HG02885 (cell line): ENCODE data around the gene TMC1.
"Not testable (repeated sequence)": the region's sequence is repeated elsewhere in the genome, so short reads cannot be mapped to it uniquely, and the experiment has no call there.

Source experiments
- ATAC-seq: cut with Tn5 transposase; IDR thresholded peaks from one replicate; pipeline ENCODE4 v1.9.1; 2021; ENCODE audit warnings: mild to moderate bottlenecking; ENCODE audit not compliant: unreplicated experiment, poor library complexity

The TMC1 gene

DNA sequence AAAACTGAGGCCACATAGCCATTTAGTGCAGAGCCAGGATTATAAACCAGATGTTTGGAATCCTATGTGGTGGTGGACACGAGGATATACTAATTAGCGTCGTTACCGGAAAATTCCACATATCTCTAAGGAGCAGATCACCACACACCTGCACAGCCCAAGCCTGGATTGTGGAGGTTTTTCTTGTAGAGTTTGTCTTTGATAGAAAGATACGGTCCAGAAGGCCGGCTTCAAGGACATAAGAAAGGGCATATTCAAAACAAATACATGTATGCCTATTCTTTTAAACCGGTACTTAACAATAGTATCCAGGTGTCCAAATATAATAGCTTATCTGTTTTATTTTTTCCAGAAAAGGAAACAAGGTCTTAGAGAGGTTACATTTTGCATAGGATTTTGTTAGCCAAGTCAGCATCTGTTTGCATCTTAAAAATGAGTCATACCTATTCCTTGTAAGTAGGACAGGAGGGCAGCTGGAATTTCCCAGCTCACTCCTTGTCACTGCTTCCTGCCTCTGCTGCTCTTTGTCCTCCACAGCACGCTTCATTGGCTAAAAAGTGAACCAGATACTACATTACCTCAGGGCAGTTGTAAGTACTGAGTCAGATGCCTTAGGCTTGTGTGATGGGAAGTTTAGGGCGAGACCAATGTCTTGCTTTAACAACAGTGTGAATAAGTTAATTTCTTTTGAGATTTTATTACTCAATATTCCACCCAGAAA is 3.6 kb downstream of the TMC1 start:
- peak; percentile 71 for ATAC-seq

DNA sequence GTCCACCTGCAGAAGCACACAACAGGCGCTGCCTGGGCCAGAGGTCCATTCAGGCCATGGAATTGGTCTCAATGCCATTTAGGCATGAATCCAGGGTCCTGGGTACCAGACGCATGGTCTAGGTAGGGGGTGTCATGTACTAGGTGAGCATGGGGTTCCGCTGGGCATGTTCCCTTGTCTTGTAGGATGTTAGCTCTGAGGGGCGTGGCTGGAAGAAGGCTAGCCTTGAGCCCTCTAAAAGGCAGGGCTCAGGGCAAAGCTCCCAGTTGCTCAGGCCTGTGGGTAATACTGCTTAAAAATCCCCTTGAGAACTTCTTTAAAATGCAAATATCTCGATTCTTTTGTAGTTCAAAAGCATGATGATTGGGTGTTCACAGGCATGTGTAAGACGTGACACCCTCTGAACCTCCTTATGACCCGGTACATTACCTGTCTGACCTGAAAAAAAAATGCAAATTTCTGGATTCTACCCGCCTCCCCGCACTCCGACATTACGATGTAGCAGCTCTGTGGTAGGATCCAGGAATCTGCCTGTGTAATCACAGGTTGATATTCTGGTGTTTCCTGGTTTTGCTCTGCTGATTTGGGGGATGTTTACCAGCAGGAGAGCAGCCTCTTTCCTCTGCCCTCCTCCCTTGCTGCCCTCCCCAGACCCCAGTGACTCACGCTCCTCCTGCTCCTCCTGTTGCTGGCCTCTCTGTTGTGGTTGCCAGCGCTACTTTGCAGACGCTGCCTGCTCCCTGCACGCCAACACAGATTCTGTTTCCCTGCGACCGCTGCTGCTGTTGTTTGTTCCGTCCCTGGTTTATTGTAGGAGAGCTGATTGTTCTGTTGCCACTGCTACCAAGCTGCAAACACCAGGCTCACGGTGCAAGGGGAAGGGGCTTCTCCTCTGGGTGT is 5.7 kb downstream of the TMC1 start:
- peak; percentile 69 for ATAC-seq

DNA sequence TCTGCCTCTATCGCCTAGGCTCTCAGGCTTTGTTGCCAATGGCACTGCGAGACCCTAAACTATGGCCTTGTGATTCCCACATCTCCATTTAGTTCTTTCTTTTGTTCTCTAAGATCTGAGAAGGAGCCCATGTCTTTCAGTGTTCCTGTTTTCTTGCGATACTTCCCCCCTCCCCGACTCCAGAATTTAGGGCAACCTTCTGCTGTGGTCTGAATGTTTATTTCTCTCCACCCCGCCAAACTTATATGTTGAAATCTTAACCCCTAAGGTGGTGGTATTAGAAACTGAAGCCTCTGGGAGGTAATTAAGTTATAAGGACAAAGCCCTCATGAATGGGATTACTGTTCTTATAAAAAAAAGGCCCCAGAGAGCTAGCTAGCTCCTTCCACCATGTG is 6.4 kb downstream of the TMC1 start:
- ATAC-seq, result no peak

DNA sequence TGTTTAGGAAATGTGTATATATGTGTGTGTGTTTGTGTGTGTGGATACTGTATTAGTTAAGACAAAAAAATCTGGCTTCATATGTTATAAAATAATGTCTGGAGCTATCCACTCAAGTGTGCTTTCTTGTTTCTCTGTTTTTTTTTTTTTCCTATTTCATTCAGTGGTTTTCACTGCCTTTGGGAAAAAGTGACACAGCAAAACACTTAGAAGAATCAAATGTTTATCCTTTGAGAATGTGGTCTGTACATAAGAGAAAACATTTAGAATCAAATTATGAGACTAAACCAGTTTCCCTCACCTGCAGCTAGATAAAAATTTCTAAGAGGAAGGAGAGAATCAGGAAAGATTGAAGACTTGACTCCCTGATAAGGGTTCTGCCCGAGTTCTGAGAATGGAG is 8.1 kb downstream of the TMC1 start:
- no peak for ATAC-seq

DNA sequence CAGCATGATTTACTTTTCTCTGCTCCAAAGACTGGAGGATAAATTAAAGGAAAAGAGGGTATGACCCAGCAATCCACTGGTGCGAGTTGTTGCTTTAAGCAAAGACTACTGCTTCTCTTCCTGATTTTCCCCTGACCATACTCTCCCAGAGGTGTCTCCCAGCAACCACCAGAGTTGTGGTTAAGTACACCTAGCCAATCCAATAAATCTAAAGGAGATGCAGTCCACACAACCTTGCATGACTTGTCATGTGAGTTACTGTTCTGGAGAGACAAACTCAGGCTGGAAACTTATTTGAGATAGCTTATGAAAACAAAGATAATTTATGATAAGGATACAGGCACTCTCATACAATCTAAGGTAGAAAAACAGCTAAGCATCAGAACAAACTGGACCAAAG is 11.9 kb downstream of the TMC1 start:
- ATAC-seq, result no peak

DNA sequence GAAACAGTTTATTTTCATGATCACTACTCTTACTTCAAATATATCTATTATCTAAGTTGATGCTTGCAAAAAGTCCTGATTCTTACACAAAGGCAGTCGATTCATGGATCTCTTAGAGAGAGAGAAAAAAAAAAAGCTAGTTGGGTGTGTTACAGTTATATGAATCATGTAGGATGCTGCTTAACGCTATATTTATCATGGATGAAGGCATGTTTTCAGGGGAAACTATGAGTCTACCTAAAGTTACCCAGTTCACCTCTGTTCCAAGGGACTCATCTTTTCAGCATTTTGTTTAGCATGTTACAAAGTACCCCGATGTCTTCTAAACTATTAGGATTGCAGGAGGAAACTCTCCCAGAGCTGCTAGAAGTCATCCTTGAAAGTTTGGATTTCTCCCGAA is 13.5 kb downstream of the TMC1 start:
- ATAC-seq, result no peak

DNA sequence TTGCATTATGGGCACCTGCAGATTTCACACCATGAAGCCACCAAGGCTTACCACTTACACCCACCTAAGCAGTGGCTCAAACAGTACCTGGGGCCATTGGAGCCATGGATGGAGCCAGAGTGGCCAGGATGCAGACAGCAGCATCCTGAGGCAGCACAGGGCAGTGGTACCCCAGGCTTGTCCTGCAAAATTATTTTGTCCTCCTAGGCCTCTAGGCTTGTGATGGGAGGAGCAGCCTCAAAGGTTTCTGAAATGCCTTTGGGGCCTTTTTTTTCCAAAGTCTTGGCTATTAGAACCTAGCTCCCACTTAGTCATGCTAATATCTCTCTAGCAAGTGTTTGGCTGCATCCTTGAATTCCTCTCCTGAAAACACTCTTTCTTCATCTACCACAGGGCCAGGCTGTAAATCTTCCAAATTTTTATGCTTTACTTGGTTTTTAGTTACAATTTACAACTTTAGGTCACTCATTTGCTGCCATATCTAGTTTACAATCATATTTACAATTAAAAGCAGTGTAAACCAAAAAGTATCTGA is 15.7 kb downstream of the TMC1 start:
- ATAC-seq, result no peak

DNA sequence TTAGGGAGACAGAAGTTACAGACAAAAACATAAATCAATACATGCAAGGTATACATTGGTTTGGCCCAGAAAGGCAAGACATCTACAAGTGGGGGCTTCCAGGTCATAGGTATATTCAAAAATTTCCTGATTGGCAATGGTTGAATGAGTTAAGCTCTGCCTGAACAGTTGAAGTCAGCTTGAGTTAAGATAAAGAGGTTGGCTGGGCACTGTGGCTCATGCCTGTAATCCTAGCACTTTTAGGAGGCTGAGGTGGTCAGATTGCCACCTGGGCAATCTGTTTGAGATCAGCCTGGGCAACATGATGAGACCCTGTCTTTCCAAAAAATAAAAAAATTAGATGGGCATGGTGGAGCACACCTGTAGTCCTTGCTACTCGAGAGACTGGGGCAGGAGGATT is 16.3 kb downstream of the TMC1 start:
- ATAC-seq, result no peak

DNA sequence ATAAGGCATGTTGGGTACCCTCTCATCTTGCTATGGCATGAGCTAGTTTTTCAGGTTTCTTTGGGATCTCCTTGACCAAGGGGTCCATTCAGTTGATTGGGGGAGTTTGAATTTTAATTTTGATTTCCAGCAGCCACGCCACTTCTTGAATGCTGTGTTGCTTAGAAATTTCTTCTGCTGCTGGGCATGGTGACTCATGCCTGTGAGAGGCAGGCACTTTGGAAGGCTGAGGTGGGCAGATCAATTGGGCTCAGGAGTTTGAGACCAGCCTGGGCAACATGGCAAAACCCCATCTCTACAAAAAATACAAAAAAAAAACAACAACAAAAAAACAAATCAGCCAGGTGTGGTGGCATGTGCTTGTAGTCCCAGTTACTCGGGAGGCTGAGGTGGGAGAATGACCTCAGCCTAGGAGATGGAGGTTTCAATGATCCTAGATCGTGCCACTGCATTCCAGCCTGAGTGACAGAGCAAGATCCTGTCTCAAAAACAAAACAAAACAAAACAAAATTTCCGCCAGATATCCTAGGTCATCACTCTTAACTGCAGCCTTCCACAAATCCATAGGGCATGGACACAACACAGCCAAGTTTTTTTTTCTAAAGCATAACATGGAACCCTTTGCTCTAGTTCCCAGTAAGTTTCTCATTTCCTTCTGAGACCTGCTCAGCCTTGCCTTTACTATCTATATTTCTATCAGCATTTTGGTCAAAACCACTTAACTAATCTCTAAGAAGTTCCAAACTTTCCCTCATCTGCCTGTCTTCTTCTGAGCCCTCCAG is 17.7 kb downstream of the TMC1 start:
- no peak for ATAC-seq

DNA sequence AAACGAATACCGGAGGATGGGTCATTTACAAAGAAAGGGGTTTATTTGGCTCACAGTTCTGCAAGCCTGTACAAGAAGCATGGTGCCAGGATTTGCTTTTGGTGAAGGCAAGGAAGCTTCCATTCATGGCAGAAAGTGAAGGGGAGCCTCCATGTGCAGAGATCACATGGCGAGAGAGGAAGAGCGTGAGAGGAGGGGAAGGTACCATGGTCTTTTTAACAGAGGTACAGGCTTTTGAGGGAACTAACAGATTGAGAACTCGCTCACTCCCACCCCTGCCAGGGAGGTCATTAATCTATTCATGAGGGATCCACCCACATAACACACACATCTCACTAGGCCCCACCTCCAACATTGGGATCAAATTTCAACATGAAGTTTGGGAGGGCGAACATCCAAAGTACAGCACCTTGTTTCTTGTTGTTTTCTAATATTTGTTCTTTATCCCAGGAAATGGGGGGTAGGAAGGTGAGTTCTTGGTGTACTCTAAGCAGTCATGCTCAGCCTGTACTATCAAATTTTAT is 18.5 kb downstream of the TMC1 start:
- no peak for ATAC-seq

DNA sequence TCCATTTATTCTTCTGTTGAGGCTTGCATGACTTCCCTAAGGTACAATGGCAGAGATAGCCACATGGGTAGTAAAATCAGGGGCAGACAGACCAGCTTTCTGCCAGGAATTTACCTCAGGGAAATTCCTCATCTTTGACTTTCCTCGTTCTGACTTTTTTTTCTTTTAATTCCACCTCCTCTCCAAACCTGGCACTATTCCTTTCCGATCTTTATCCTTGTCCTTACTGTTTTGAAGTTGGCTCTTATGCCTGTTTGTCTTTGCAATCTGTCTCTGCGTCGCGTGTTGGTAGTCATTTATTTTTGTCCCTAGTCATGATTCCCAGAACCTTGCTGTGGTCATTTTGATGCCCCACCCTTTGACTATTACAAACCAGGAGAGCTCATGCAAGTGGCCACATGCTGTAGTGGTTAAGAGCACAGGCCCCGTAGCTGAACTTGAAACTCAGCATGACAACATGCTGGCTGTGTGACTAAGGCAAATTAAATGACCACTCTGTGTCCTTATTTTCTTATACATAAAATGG is 19.0 kb downstream of the TMC1 start:
- ATAC-seq, result no peak

DNA sequence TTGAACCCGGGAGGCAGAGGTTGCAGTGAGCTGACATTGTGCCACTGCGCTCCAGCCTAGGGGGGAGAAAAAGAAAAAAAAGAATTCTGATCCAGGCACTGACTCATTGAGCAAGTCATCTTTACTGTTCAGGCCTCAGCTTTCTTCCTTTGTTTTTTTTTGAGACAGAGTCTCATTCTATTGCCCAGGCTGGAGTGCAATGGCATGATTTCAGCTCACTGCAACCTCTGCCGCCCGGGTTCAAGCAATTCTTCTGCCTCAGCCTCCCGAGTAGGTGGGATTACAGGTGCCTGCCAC is 21.1 kb downstream of the TMC1 start:
- ATAC-seq, result not testable (repeated sequence)

DNA sequence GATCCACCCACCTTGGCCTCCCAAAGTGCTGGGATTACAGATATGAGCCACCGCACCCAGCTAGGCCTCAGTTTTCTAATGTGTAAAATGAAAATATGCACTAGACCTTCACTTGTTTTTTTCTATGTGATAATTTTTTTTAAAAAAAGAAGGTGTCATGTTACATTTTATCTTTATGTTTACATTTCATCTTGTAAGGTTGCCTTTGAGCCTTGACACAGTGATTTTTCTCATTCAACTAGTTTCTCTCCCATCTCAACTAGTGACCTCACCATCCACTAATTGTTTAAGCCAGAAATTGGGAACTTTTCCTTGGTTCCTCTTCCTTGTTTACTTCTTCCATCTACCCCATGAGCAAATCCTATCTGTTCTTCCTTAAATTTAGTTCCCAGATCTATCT is 21.5 kb downstream of the TMC1 start:
- no peak for ATAC-seq

DNA sequence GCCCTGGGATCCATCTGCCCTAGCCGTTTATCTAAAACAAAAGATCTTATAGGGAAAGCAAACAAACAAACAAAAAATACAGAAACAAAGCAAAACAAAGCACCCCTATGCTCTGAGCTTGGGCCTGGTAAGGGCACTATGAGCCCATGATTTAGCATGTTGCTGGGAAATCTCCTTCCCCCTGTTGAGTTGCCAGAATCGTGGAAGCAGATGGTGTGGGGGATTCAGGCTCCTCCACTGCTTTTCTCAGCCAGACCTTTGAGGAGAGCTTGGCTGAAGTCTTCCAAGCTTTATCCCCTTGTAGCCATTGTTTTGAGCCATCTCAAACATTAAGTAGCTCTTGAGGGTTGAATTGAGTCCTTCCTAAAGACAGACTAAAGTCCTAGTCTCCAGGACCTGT is 29.9 kb downstream of the TMC1 start:
- ATAC-seq, result no peak

DNA sequence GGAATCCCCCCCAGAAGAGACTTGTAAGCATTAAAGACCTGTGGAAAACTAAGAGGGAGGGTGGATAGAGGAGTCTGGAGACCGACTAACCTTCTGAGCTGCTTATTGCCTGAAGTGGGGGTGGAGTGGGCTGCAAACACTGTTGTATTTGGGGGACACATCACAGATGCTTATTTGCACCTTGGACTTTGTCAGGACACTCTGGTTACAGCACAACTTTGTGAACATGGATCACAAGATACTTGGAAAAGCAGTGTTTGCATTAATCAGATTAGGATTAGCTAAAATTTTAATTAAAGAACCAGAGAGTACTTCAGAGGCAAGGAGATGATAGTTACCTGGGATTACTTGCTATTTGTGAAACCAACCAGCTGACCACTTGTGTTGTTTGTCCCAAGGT is 30.9 kb downstream of the TMC1 start:
- ATAC-seq, result no peak

DNA sequence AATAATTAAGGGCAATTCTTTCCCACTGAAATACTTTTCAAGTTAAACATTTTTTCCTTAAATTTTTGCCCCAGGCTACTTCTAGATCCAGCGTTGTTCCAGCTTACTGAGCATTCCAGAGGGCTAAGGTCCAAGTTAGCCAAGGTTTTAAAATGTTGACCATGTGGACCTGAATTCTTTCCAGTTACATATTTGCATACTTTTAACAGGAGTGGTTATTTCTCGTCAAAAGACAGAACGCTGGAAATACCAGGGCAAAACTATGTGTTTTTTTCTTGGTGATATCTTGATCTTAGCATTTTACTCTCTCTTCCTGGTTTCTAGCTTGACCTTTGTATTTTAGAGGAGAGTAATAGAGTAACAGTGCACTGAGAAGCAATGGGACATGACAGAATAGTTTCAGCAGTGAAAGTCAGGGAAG is 32.8 kb downstream of the TMC1 start:
- no peak for ATAC-seq

DNA sequence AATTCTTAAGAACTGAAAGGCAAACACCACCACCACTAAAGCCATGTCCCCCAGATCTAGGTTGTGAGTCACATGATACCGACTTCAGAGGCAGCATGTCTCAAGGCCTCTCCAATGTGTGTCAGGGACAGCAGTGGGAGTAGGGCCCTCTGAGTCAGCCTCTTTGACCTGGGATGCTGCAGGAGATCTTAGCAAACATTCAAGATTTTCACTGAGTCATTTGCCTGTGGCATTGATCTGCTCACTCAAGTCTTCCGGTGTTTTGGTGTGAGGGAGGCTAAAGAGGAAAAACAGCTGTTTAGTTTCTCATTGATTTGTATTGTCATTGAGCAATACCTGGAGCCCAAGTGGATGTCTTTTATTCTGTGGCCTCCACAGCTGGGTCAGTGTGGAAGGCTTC is 36.1 kb downstream of the TMC1 start:
- no peak for ATAC-seq

DNA sequence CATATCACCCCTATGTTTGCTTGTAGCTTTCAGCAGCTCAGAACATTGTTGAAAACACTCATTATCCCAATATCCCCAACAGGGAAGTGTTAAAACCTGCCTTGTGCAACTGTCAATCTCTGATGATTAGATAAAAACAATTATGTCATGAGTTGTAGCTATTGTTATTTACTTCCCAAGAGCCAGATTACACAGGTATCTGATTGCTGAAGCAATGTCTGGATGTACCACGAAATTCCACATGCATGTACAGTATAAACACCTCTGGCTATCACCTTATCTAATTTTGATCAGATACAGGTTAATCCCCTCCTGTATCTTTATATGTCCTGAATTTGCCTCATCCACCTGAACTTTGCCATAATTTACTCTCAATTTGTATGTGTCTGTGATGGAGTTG is 38.7 kb downstream of the TMC1 start:
- no peak for ATAC-seq

DNA sequence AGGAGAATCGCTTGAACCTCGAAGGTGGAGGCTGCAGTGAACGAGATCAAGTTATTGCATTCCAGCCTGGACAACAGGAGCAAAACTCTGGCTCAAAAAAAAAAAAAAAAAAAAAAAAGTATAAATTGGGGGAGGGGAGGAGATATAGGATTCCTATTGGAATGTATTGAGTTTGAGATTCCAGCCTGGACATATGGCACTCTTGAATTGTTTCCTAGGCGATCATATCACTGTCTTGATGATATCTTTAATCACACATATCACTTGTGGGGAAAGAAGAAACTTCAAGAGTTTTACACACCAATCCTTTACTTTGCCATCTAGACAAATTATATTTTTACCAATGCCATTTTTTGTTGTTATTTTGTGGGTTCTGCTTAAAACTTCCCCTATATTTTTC is 42.4 kb downstream of the TMC1 start:
- ATAC-seq, result no peak

DNA sequence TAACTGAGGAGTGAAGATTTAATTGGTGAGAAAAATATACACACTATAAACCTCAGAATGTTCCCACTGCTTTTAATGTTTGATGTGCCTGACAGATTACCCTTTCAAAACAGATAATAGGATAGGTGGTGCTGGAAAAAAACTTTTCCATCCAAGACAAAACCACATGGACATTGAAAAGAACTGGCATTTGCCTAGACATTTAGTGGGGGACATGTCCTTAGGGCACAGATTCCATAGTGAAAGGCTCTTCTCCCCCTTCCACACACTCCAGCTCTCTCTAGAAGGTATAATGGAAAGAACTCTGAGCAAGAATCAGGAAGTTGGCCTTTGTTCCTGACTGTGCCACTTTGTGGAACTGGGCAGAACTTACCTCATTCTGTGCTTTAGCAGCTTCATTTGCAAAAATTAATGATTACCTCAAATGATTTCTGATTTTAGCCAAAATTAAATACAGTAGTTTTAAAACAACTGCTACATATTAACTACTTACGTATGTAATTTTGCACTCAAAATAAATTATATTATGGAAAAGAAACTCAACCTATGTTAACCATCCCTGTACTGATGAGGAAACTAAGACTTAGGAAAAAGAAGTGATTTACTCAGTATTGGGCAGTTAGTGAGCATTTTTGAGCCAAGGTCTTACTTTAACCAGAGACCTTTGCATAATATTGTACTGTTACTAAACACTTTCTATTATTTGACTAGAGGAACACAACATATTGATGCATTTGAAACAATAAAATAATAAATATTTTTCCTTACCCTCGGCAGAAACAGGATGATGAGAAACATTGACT is 43.3 kb downstream of the TMC1 start:
- ATAC-seq, result no peak
